Endothelial cell of umbilical vein (primary cell): ENCODE results near the gene CREG2. TPM values are rescaled to one million over a fixed set of nuclear protein-coding genes. Genes with fewer than 3 reads are reported as not detected.

Experiments used
- BruUV-seq: library from RNA; stranded (reverse); fragments of 400-500 nt; replicated peaks from 2 replicates; lab custom pipeline; 2021; lab: Mats Ljungman, UMichigan
- CTCF ChIA-PET: fragments of 300-600, 350-600 bp; sonication (Branson Sonifier 250); formaldehyde crosslinking; loops from one replicate; lab custom pipeline; 2021; ENCODE audit warnings: antibody characterized with exemption, inconsistent platforms; lab: Charles Lee
- POLR2A ChIA-PET: fragments of 300-600, 350-600 bp; sonication (Branson Sonifier 250); formaldehyde crosslinking; loops from one replicate; lab custom pipeline; 2021; ENCODE audit warnings: antibody characterized with exemption, inconsistent platforms; lab: Charles Lee
- DNase-seq: peaks from one replicate; pipeline ENCODE4 v3.0.0-alpha.2; 2011; ENCODE audit warnings: low read depth, low spot score
- FAIRE-seq: peaks from 2 replicates; lab custom pipeline; 2011; peaks lifted over from hg19 to GRCh38; lab: Jason Lieb, UNC
- H2AFZ ChIP-seq: 2 replicates; pipeline ENCODE4 v1.6.0; 2012; ENCODE audit warnings: low read depth, low read length, control low read depth, inconsistent platforms
- H3K27ac ChIP-seq: 2 replicates; pipeline ENCODE4 v1.5.1; 2011; ENCODE audit warnings: low read depth, mild to moderate bottlenecking, control low read depth, low read length, moderate library complexity; ENCODE audit not compliant: insufficient read depth
- H3K27me3 ChIP-seq, 2 experiments: 2 replicates each; pipeline versions ENCODE4 v1.6.0 to v1.6.1; 2011; ENCODE audit warnings: low read length in 2 of 2, mixed read lengths in 1 of 2; ENCODE audit not compliant: control insufficient read depth in 2 of 2, insufficient read depth in 2 of 2
- H3K36me3 ChIP-seq, 2 experiments: 2 replicates in 1 of 2; 3 replicates in 1 of 2; pipeline ENCODE4 v1.5.1; 2011; ENCODE audit warnings: low read length in 2 of 2, mild to moderate bottlenecking in 1 of 2, moderate library complexity in 1 of 2; ENCODE audit not compliant: control insufficient read depth in 2 of 2, insufficient read depth in 2 of 2; ENCODE audit errors: extremely low read depth in 1 of 2
- H3K4me1 ChIP-seq: 3 replicates; pipeline ENCODE4 v1.5.1; 2011; ENCODE audit warnings: mild to moderate bottlenecking, low read length; ENCODE audit not compliant: control insufficient read depth, insufficient read depth; ENCODE audit errors: extremely low read depth
- H3K4me2 ChIP-seq: 2 replicates; pipeline ENCODE4 v1.6.1; 2011; ENCODE audit warnings: low read length, control low read depth, mixed read lengths; ENCODE audit not compliant: insufficient read depth
- H3K4me3 ChIP-seq, 3 experiments: fragments of 200-600 bp in 1 of 3; sonication (generic), shearing (Covaris generic) in 1 of 3; replicated peaks in 1 of 3; 2 replicates each; pipeline ENCODE4 v1.5.1; 2011 to 2016; ENCODE audit warnings: control low read depth in 3 of 3, low read length in 3 of 3, mild to moderate bottlenecking in 2 of 3, inconsistent platforms in 1 of 3, low read depth in 1 of 3, moderate library complexity in 1 of 3; ENCODE audit not compliant: insufficient read depth in 1 of 3
- H3K79me2 ChIP-seq: 2 replicates; pipeline ENCODE4 v1.6.0; 2012; ENCODE audit warnings: low read length, inconsistent platforms; ENCODE audit not compliant: control insufficient read depth, insufficient read depth
- H3K9ac ChIP-seq: replicated peaks from 2 replicates; pipeline ENCODE3; 2011; ENCODE audit warnings: low read length, control low read depth; ENCODE audit not compliant: insufficient read depth; ENCODE audit errors: extremely low read depth
- H3K9me1 ChIP-seq: replicated peaks from 3 replicates; pipeline ENCODE4 v1.6.0; 2011; ENCODE audit warnings: mild to moderate bottlenecking, low read length; ENCODE audit not compliant: control insufficient read depth, insufficient read depth; ENCODE audit errors: extremely low read depth
- H3K9me3 ChIP-seq: replicated peaks from 2 replicates; pipeline ENCODE4 v1.5.1; 2012; ENCODE audit warnings: low read length, inconsistent platforms; ENCODE audit not compliant: control insufficient read depth, insufficient read depth
- H4K20me1 ChIP-seq: replicated peaks from 2 replicates; pipeline ENCODE3; 2011; ENCODE audit warnings: mild to moderate bottlenecking, low read length; ENCODE audit not compliant: control insufficient read depth, insufficient read depth; ENCODE audit errors: extremely low read depth
- EZH2 ChIP-seq: IDR thresholded peaks from 2 replicates; pipeline ENCODE4 v1.6.1; 2012; ENCODE audit warnings: borderline replicate concordance, low read depth, mild to moderate bottlenecking, moderate library complexity, low read length, inconsistent platforms; ENCODE audit not compliant: severe bottlenecking
- FOS ChIP-seq: IDR thresholded peaks from 2 replicates; pipeline ENCODE4 v1.6.1; 2011; ENCODE audit warnings: mild to moderate bottlenecking, low read length, moderate library complexity, borderline replicate concordance; ENCODE audit not compliant: insufficient read depth
- GATA2 ChIP-seq: IDR thresholded peaks from 2 replicates; pipeline ENCODE4 v1.7.0; 2011; ENCODE audit warnings: low read depth, mild to moderate bottlenecking, moderate library complexity, mixed read lengths, low read length; ENCODE audit not compliant: insufficient read length, insufficient read depth
- JUN ChIP-seq: IDR thresholded peaks from 2 replicates; pipeline ENCODE4 v1.6.1; 2011; ENCODE audit warnings: borderline replicate concordance, low read depth; ENCODE audit not compliant: insufficient read length, insufficient read depth
- MYC ChIP-seq: IDR thresholded peaks from one replicate; pipeline ENCODE4 v1.6.1; 2011; ENCODE audit warnings: mild to moderate bottlenecking, low read depth, low read length
- POLR2A ChIP-seq: IDR thresholded peaks from 2 replicates; pipeline ENCODE4 v1.6.1; 2012; ENCODE audit warnings: low read depth, mild to moderate bottlenecking, control low read depth, low read length
- POLR2AphosphoS5 ChIP-seq: IDR thresholded peaks from 2 replicates; pipeline ENCODE4 v1.6.1; 2012; ENCODE audit warnings: low read depth, mild to moderate bottlenecking, control low read depth, low read length, moderate library complexity; ENCODE audit not compliant: insufficient read depth
- dilution Hi-C: fragments of 300-500 bp; cut with MboI; formaldehyde crosslinking; loops from one replicate; pipeline ENCODE4 v1.15.0; 2019; ENCODE audit warnings: low sequenced_read_pairs; ENCODE audit not compliant: extremely low pct_ligation_motif_present
- intact Hi-C: fragments of 100-400 bp; cut with micrococcal nuclease; formaldehyde crosslinking; loops from one replicate; pipeline ENCODE4 v1.10.0; 2022
- polyA plus RNA-seq, 4 experiments: library from polyadenylated mRNA; depleted of rRNA in 3 of 4; stranded (reverse) in 3 of 4; unstranded in 1 of 4; fragments of >200 nt; gene quantifications; 2 replicates each; pipeline versions ENCODE4 v1.2.1 to v1.2.3, GENCODE V29; 2011 to 2012; ENCODE audit warnings: missing spikeins in 1 of 4
- total RNA-seq: library from RNA; stranded (reverse); gene quantifications from 2 replicates; pipeline ENCODE4 v1.2.3, GENCODE V29; 2021
- TF ChIP-seq, protein P1 (sequence below), 2 donors: IDR thresholded peaks; 1 replicate in 1 of 2; 2 replicates in 1 of 2; pipeline ENCODE4 v1.5.1; 2011; ENCODE audit warnings: low read length in 2 of 2, mild to moderate bottlenecking in 2 of 2, moderate library complexity in 2 of 2, control low read depth in 1 of 2, inconsistent platforms in 1 of 2, low read depth in 1 of 2; ENCODE audit not compliant: insufficient read depth in 1 of 2; ENCODE audit errors: extremely low read depth in 1 of 2

The CREG2 gene
- total and polyA plus RNA-seq, 2 donors (not counting 3 experiments of a cell fraction or from before 2014, with no cell fraction given): 0.48 to 2.0 TPM

DNA sequence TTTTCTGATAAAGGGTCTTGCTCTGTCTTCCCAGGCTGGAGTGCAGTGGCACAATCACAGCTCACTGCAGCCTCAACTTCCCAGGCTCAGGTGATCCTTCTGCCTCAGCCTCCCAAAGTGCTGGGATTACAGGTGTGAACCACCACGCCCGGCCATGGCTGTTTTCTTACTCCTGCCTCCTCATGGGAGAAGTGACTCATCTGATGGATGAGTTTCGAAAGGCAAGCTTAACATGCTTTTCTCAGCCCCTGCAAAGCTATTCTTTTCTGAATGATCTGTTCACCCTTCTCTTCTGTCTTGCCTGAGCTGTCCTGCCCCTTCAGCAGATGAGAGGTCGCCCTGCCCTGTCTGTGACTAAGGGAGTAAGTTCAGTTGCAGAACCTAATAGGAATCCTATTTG lies 929 bp upstream of the CREG2 start:
- intact Hi-C loops (loop anchor here (1.0 to 5.0 kb wide), 2 partner anchors 8 to 136 kb away; partner anchors contain the start of gene CNOT11), dilution Hi-C loops (no loop called here)
- CTCF ChIA-PET: interaction anchor here (0.8 to 3.7 kb wide), 15 partner anchors 10 to 461 kb away, joined by 3 to 67 read pairs (median 5); partner anchors contain the start of gene RNF149
- Histone ChIP-seq H3K27ac (no peak overlapping the region), H2AFZ (no peak overlapping the region), H3K4me2 (no peak overlapping the region), H4K20me1 (no peaks in the 10 kb centered on the region), H3K79me2 (no peaks in the 10 kb centered on the region), H3K4me1 (peaks cover 11% of the 10 kb centered on the region), H3K9me3 (no peaks in the 10 kb centered on the region), H3K36me3 (no peaks in the 10 kb centered on the region), H3K27me3 (peaks cover 36 to 46% of the 10 kb centered on the region in 2 experiments), H3K9me1 (no peaks in the 10 kb centered on the region), H3K9ac (no peak overlapping the region), H3K4me3 (no peak overlapping the region)
- POLR2A ChIA-PET: no interaction called here
- DNase-seq (no peak), FAIRE-seq (no peak)
- TF ChIP-seq GATA2: no peak
- TF ChIP-seq EZH2: no peak
- no peak for TF ChIP-seq MYC
- TF ChIP-seq POLR2AphosphoS5: no peak
- no peak for TF ChIP-seq POLR2A
- no peak for TF ChIP-seq JUN
- TF ChIP-seq, protein P1, sequence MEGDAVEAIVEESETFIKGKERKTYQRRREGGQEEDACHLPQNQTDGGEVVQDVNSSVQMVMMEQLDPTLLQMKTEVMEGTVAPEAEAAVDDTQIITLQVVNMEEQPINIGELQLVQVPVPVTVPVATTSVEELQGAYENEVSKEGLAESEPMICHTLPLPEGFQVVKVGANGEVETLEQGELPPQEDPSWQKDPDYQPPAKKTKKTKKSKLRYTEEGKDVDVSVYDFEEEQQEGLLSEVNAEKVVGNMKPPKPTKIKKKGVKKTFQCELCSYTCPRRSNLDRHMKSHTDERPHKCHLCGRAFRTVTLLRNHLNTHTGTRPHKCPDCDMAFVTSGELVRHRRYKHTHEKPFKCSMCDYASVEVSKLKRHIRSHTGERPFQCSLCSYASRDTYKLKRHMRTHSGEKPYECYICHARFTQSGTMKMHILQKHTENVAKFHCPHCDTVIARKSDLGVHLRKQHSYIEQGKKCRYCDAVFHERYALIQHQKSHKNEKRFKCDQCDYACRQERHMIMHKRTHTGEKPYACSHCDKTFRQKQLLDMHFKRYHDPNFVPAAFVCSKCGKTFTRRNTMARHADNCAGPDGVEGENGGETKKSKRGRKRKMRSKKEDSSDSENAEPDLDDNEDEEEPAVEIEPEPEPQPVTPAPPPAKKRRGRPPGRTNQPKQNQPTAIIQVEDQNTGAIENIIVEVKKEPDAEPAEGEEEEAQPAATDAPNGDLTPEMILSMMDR (IDR thresholded peaks at IDR 0.05; ENCODE audit: extremely low read depth in 1 of 2, insufficient read depth in 1 of 2, low read depth in 1 of 2, low read length in 2 of 2): no peak
- TF ChIP-seq FOS: no peak
- no TSS peak for BruUV-seq
